ENCODE data around the gene SMYD4. TPM values are rescaled to one million over a fixed set of nuclear protein-coding genes. Genes with fewer than 3 reads are reported as not detected.

SMYD4 gene
- total and polyA plus RNA-seq, 2 experiments from 2014 or later: 8.5 to 11.4 TPM

GRCh38 chr17:1755827-1756262, 73.9 kb downstream of the SMYD4 start:
- no peak overlapping the region for H3K4me2 ChIP-seq
- no peaks in the 10 kb centered on the region for H3K4me1 ChIP-seq (ENCODE audit: insufficient read depth)
- H3K9me2 ChIP-seq (replicated peaks; ENCODE audit: insufficient read depth): no peaks in the 10 kb centered on the region
- H3K36me3 ChIP-seq (replicated peaks; ENCODE audit: insufficient read depth, low read depth): no peaks in the 10 kb centered on the region
- H3K9me3 ChIP-seq (ENCODE audit: low read depth): no peaks in the 10 kb centered on the region
- H3K27me3 ChIP-seq: no peaks in the 10 kb centered on the region
- no peak overlapping the region for H3K27ac ChIP-seq
- no peaks in the 10 kb centered on the region for H3K79me2 ChIP-seq
- H2AFZ ChIP-seq: no peak overlapping the region
- no peak for DNase-seq (ENCODE audit: low spot score)
- no peaks in the 10 kb centered on the region for H4K20me1 ChIP-seq (ENCODE audit: insufficient read depth, poor library complexity, severe bottlenecking)
- no peak overlapping the region for H3K4me3 ChIP-seq
- 58% methylated on average over 17 of the region's 17 CpGs for WGBS (ENCODE audit: low lambda C conversion rate, missing lambda C conversion rate)
- TF ChIP-seq EZH2 (IDR thresholded peaks at IDR 0.05; ENCODE audit: borderline replicate concordance): no peak
- no peak for TF ChIP-seq EZH2phosphoT487 (IDR thresholded peaks at IDR 0.05; ENCODE audit: low read depth, severe bottlenecking, unreplicated experiment)
- TF ChIP-seq, protein P1, sequence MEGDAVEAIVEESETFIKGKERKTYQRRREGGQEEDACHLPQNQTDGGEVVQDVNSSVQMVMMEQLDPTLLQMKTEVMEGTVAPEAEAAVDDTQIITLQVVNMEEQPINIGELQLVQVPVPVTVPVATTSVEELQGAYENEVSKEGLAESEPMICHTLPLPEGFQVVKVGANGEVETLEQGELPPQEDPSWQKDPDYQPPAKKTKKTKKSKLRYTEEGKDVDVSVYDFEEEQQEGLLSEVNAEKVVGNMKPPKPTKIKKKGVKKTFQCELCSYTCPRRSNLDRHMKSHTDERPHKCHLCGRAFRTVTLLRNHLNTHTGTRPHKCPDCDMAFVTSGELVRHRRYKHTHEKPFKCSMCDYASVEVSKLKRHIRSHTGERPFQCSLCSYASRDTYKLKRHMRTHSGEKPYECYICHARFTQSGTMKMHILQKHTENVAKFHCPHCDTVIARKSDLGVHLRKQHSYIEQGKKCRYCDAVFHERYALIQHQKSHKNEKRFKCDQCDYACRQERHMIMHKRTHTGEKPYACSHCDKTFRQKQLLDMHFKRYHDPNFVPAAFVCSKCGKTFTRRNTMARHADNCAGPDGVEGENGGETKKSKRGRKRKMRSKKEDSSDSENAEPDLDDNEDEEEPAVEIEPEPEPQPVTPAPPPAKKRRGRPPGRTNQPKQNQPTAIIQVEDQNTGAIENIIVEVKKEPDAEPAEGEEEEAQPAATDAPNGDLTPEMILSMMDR (IDR thresholded peaks at IDR 0.05; ENCODE audit: poor library complexity): no peak

DNA sequence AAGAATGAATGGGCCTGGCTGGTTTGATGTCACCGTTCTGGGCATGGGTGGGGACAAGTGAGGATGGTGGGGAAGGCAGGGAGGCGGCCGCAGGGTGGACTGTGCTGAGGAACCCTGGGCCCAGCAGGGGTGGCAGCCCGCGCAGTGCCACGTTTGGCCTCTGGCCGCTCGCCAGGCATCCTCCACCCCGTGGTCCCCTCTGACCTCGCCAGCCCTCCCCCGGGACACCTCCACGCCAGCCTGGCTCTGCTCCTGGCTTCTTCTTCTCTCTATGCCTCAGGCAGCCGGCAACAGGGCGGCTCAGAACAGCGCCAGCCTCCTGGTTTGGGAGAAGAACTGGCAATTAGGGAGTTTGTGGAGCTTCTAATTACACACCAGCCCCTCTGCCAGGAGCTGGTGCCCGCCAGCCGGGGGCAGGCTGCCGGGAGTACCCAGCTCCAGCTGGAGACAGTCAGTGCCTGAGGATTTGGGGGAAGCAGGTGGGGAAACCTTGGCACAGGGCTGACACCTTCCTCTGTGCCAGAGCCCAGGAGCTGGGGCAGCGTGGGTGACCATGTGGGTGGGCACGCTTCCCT, 74.4 kb downstream of the SMYD4 start:
- Histone ChIP-seq H3K79me2 (no peaks in the 10 kb centered on the region), H3K9me2 (replicated peaks; ENCODE audit: insufficient read depth) (no peaks in the 10 kb centered on the region), H3K4me2 (no peak overlapping the region), H3K4me3 (no peak overlapping the region), H3K27me3 (no peaks in the 10 kb centered on the region), H3K4me1 (ENCODE audit: insufficient read depth) (no peaks in the 10 kb centered on the region), H3K9me3 (ENCODE audit: low read depth) (no peaks in the 10 kb centered on the region), H4K20me1 (ENCODE audit: insufficient read depth, poor library complexity, severe bottlenecking) (no peaks in the 10 kb centered on the region), H3K36me3 (replicated peaks; ENCODE audit: insufficient read depth, low read depth) (no peaks in the 10 kb centered on the region), H3K27ac (no peak overlapping the region), H2AFZ (no peak overlapping the region)
- TF ChIP-seq EZH2phosphoT487 (IDR thresholded peaks at IDR 0.05; ENCODE audit: low read depth, severe bottlenecking, unreplicated experiment) (no peak), EZH2 (IDR thresholded peaks at IDR 0.05; ENCODE audit: borderline replicate concordance) (no peak)
- TF ChIP-seq, protein P1 (IDR thresholded peaks at IDR 0.05; ENCODE audit: poor library complexity): no peak
- DNase-seq (ENCODE audit: low spot score): no peak
- WGBS (ENCODE audit: low lambda C conversion rate, missing lambda C conversion rate): 85% methylated on average over 12 of the region's 20 CpGs

DNA sequence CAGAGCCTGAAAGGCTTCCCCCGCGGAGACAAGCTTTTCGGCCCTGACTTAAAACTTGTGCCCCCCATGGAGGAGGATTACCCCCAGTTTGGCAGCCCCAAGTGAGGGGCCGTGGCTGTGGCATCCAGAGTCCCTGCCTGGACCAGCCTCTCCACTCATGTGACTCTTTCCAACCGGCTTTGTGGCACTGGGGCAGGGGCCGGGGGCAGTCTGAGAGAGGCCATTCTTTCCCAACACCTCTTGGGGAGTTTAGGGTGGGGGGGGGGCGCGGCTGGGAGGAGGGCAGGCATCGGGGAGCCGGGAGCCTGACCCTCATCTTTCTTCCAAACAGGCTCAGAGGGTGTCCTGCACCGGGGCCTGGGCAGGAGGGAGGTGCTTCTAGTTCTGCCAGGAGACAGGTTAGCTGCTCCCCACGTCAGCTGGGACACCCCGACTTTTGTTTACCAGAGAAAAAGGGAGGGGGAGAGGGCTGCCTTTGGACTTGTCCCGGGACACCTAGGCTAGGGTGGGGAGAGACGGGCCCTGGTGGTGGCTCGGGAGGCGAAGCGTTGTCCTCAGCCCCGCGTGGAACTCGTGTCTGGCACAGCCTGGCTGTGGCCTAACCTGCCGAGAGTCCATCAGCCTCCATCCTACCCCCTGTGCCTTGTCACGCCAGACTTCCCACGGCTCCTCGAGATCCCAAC, 75.1 kb downstream of the SMYD4 start:
- WGBS (ENCODE audit: low lambda C conversion rate, missing lambda C conversion rate): 85% methylated on average over 19 of the region's 25 CpGs
- TF ChIP-seq EZH2phosphoT487 (IDR thresholded peaks at IDR 0.05; ENCODE audit: low read depth, severe bottlenecking, unreplicated experiment): no peak
- TF ChIP-seq, protein P1 (IDR thresholded peaks at IDR 0.05; ENCODE audit: poor library complexity): no peak
- TF ChIP-seq EZH2 (IDR thresholded peaks at IDR 0.05; ENCODE audit: borderline replicate concordance): no peak
- Histone ChIP-seq H3K36me3 (replicated peaks; ENCODE audit: insufficient read depth, low read depth) (no peaks in the 10 kb centered on the region), H3K4me2 (no peak overlapping the region), H2AFZ (no peak overlapping the region), H3K79me2 (no peaks in the 10 kb centered on the region), H3K9me2 (replicated peaks; ENCODE audit: insufficient read depth) (no peaks in the 10 kb centered on the region), H3K27ac (no peak overlapping the region), H4K20me1 (ENCODE audit: insufficient read depth, poor library complexity, severe bottlenecking) (no peaks in the 10 kb centered on the region), H3K4me3 (no peak overlapping the region), H3K9me3 (ENCODE audit: low read depth) (no peaks in the 10 kb centered on the region), H3K27me3 (no peaks in the 10 kb centered on the region), H3K4me1 (ENCODE audit: insufficient read depth) (no peaks in the 10 kb centered on the region)
- DNase-seq (ENCODE audit: low spot score): no peak

All from hepatocyte (in vitro differentiated cells).